ENCODE data around the gene FLII. TPM values are rescaled to one million over a fixed set of nuclear protein-coding genes. Genes with fewer than 3 reads are reported as not detected.
A peak's percentile ranks its signal among the peaks of the same experiment; 100 is the strongest.

FLII gene
- total RNA-seq, 1 donor from 2014 or later: 277 TPM

- Histone ChIP-seq H3K4me3 (peak within 1 kb of the TSS; percentile 82 to 90), H3K9me3 (no peaks in the 10 kb centered on the region), H3K27me3 (no peaks in the 10 kb centered on the region), H3K4me1 (peaks cover 61% of the 10 kb centered on the region), H3K36me3 (peaks cover 3 to 44% of the 10 kb centered on the region in 2 donors), H3K27ac (peak within 1 kb of the TSS; percentile 82)
- peak; percentile 83 to 91 for TF ChIP-seq POLR2AphosphoS5 (IDR thresholded peaks at IDR 0.05; ENCODE audit: insufficient read depth in 1 of 2, low read depth in 1 of 2)
- peak in 1 of 2 donors; percentile 27 for TF ChIP-seq POLR2A (IDR thresholded peaks at IDR 0.05)
- TF ChIP-seq CTCF (IDR thresholded peaks at IDR 0.05): no peak
- peak in 1 of 2 donors; percentile 96 for DNase-seq (ENCODE audit: extremely low spot score in 2 of 2)
- intact Hi-C loops (cut with DNase I): no loop called here
Observed at GRCh38 chr17:18260332-18261145, 2.0 kb upstream of the FLII start, which contains the start of gene MIEF2. Gene MIEF2, plus strand, starts transcription at chr17:18260662. Its CDS starts 2,059 bp downstream, at chr17:18262721.

- intact Hi-C loops (cut with DNase I): no loop called here
- DNase-seq (ENCODE audit: extremely low spot score in 2 of 2): no peak
- TF ChIP-seq CTCF (IDR thresholded peaks at IDR 0.05) (no peak), POLR2A (IDR thresholded peaks at IDR 0.05) (no peak), POLR2AphosphoS5 (IDR thresholded peaks at IDR 0.05; ENCODE audit: insufficient read depth in 1 of 2, low read depth in 1 of 2) (no peak)
Observed at GRCh38 chr17:18259621-18260331, 1.2 kb upstream of the FLII start.

GRCh38 chr17:18257982-18258355, 569 bp downstream of the FLII start:
- intact Hi-C loops (cut with DNase I): no loop called here
- no peak for TF ChIP-seq POLR2A (IDR thresholded peaks at IDR 0.05)
- TF ChIP-seq POLR2AphosphoS5 (IDR thresholded peaks at IDR 0.05; ENCODE audit: insufficient read depth in 1 of 2, low read depth in 1 of 2): no peak
- no peak for TF ChIP-seq CTCF (IDR thresholded peaks at IDR 0.05)

More at GRCh38 chr17:18259621-18260331, 1.2 kb upstream of the FLII start:
- Histone ChIP-seq H3K27me3 (no peaks in the 10 kb centered on the region), H3K9me3 (no peaks in the 10 kb centered on the region), H3K4me1 (peaks cover 63% of the 10 kb centered on the region), H3K4me3 (peak overlapping the region; percentile 82 to 90), H3K36me3 (peaks cover 3 to 42% of the 10 kb centered on the region in 2 donors), H3K27ac (peak overlapping the region; percentile 82)

GRCh38 chr17:18257268-18257981, 1.1 kb downstream of the FLII start:
- Histone ChIP-seq H3K27ac (peak overlapping the region; percentile 90), H3K36me3 (peaks cover 0 to 45% of the 10 kb centered on the region in 2 donors), H3K4me1 (peaks cover 57% of the 10 kb centered on the region), H3K4me3 (peak overlapping the region; percentile 85 to 94), H3K27me3 (no peaks in the 10 kb centered on the region), H3K9me3 (no peaks in the 10 kb centered on the region)
- no peak for DNase-seq (ENCODE audit: extremely low spot score in 2 of 2)
- intact Hi-C loops (cut with DNase I): no loop called here
- TF ChIP-seq POLR2AphosphoS5 (IDR thresholded peaks at IDR 0.05; ENCODE audit: insufficient read depth in 1 of 2, low read depth in 1 of 2): no peak
- no peak for TF ChIP-seq POLR2A (IDR thresholded peaks at IDR 0.05)
- no peak for TF ChIP-seq CTCF (IDR thresholded peaks at IDR 0.05)

More at GRCh38 chr17:18257982-18258355, 569 bp downstream of the FLII start:
- no peaks in the 10 kb centered on the region for H3K27me3 ChIP-seq
- DNase-seq (ENCODE audit: extremely low spot score in 2 of 2): no peak
- H3K4me3 ChIP-seq: peak overlapping the region; percentile 85 to 94
- H3K27ac ChIP-seq: peak overlapping the region; percentile 90
- H3K4me1 ChIP-seq: peaks cover 62% of the 10 kb centered on the region
- peaks cover 0 to 42% of the 10 kb centered on the region in 2 donors for H3K36me3 ChIP-seq
- no peaks in the 10 kb centered on the region for H3K9me3 ChIP-seq

Data from vagina (tissue), 2 donors.